Measurements from ENCODE around the gene FIGNL2.

GRCh38 chr12:51812871-51813270, 35.6 kb downstream of the FIGNL2 start:
- no peak for TF ChIP-seq CTCF (IDR thresholded peaks at IDR 0.05)
- TF ChIP-seq POLR2AphosphoS5 (IDR thresholded peaks at IDR 0.05): no peak
